ENCODE measurements around the gene KCNMA1. TPM values are rescaled to one million over a fixed set of nuclear protein-coding genes. Genes with fewer than 3 reads are reported as not detected.

The KCNMA1 gene
- total RNA-seq, 3 donors from 2014 or later (not counting 1 experiment from before 2014, with no cell fraction given) = 0.40 to 1.8 (median 0.63) TPM

DNA sequence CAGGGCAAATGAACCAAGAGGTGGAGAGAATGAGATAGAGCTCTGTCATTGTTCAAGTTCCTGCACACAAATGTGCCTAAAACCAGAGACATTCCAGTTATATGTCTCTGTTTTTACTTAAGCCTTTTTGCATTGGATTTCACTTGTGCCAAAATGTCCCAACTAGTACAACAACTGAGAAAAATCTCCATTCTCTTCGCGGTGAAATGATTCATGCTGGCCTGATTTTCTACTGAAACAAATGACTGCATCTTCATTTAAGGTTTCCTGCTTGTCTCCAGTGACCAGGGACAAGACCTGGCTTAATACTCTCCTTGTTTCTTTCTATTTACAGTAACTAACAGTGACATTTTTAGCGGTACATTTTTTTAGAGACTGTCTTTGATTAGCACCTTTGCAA lies 714.9 kb downstream of the KCNMA1 start:
- no peak overlapping the region for H3K27ac ChIP-seq (ENCODE audit: low read length)
- H3K36me3 ChIP-seq (ENCODE audit: control insufficient read depth, insufficient read depth, low read length) = no peaks in the 10 kb centered on the region
- no peak overlapping the region for H3K4me3 Mint-ChIP-seq
- no peaks in the 10 kb centered on the region for H3K4me1 Mint-ChIP-seq
- ATAC-seq (no peak), DNase-seq (no peak)
- TF ChIP-seq CTCF (IDR thresholded peaks at IDR 0.05) = no peak
- no peak overlapping the region for H3K4me3 ChIP-seq (ENCODE audit: low read length)
- H3K27me3 ChIP-seq (ENCODE audit: control insufficient read depth, insufficient read depth, low read length) = no peaks in the 10 kb centered on the region
- H3K9me3 Mint-ChIP-seq = no peaks in the 10 kb centered on the region
- H3K36me3 Mint-ChIP-seq = no peaks in the 10 kb centered on the region
- no peaks in the 10 kb centered on the region for H3K9me3 ChIP-seq (ENCODE audit: control insufficient read depth, insufficient read depth, low read length)
- intact Hi-C loops (cut with micrococcal nuclease) = no loop called here
- no peak overlapping the region for H3K27ac Mint-ChIP-seq
- 92% methylated on average over 3 of the region's 3 CpGs for WGBS (ENCODE audit: insufficient coverage)
- H3K4me1 ChIP-seq (ENCODE audit: control insufficient read depth, insufficient read depth, low read length) = no peaks in the 10 kb centered on the region
- peaks cover 0 to 8% of the 10 kb centered on the region in 2 donors for H3K27me3 Mint-ChIP-seq (ENCODE audit: low read depth in 2 of 2)

- H3K27ac ChIP-seq (ENCODE audit: low read length) = no peak overlapping the region
- intact Hi-C loops (cut with micrococcal nuclease) = no loop called here
- Mint-ChIP-seq H3K27me3 (ENCODE audit: low read depth in 2 of 2) (peaks cover 0 to 12% of the 10 kb centered on the region in 2 donors), H3K4me3 (no peak overlapping the region), H3K4me1 (no peaks in the 10 kb centered on the region), H3K9me3 (no peaks in the 10 kb centered on the region), H3K36me3 (no peaks in the 10 kb centered on the region), H3K27ac (no peak overlapping the region)
- no peaks in the 10 kb centered on the region for H3K4me1 ChIP-seq (ENCODE audit: control insufficient read depth, insufficient read depth, low read length)
- ATAC-seq = no peak
- H3K36me3 ChIP-seq (ENCODE audit: control insufficient read depth, insufficient read depth, low read length) = no peaks in the 10 kb centered on the region
- no peak for DNase-seq
- no peak for TF ChIP-seq CTCF (IDR thresholded peaks at IDR 0.05)
- WGBS (ENCODE audit: insufficient coverage) = 91% methylated on average over 2 of the region's 2 CpGs
- no peak overlapping the region for H3K4me3 ChIP-seq (ENCODE audit: low read length)
- H3K9me3 ChIP-seq (ENCODE audit: control insufficient read depth, insufficient read depth, low read length) = no peaks in the 10 kb centered on the region
- H3K27me3 ChIP-seq (ENCODE audit: control insufficient read depth, insufficient read depth, low read length) = no peaks in the 10 kb centered on the region
These were observed 716.1 kb downstream of the KCNMA1 start for GRCh38 chr10:76921383-76922010.

GRCh38 chr10:76920581-76920980 lies 717.0 kb downstream of the KCNMA1 start:
- H3K4me1 Mint-ChIP-seq = no peaks in the 10 kb centered on the region

More at GRCh38 chr10:76920581-76920980, 717.0 kb downstream of the KCNMA1 start:
- Histone ChIP-seq H3K36me3 (ENCODE audit: control insufficient read depth, insufficient read depth, low read length) (no peaks in the 10 kb centered on the region), H3K4me3 (ENCODE audit: low read length) (no peak overlapping the region), H3K4me1 (ENCODE audit: control insufficient read depth, insufficient read depth, low read length) (no peaks in the 10 kb centered on the region), H3K9me3 (ENCODE audit: control insufficient read depth, insufficient read depth, low read length) (no peaks in the 10 kb centered on the region), H3K27ac (ENCODE audit: low read length) (no peak overlapping the region), H3K27me3 (ENCODE audit: control insufficient read depth, insufficient read depth, low read length) (no peaks in the 10 kb centered on the region)
- no peak for ATAC-seq
- Mint-ChIP-seq H3K27me3 (ENCODE audit: low read depth in 2 of 2) (peaks cover 0 to 12% of the 10 kb centered on the region in 2 donors), H3K36me3 (no peaks in the 10 kb centered on the region), H3K27ac (no peak overlapping the region), H3K4me3 (no peak overlapping the region), H3K9me3 (no peaks in the 10 kb centered on the region)
- TF ChIP-seq CTCF (IDR thresholded peaks at IDR 0.05) = no peak
- DNase-seq = no peak
- WGBS (ENCODE audit: insufficient coverage) = 97% methylated on average over 2 of the region's 2 CpGs
- intact Hi-C loops (cut with micrococcal nuclease) = no loop called here
